ENCODE results near the gene WLS.

DNA sequence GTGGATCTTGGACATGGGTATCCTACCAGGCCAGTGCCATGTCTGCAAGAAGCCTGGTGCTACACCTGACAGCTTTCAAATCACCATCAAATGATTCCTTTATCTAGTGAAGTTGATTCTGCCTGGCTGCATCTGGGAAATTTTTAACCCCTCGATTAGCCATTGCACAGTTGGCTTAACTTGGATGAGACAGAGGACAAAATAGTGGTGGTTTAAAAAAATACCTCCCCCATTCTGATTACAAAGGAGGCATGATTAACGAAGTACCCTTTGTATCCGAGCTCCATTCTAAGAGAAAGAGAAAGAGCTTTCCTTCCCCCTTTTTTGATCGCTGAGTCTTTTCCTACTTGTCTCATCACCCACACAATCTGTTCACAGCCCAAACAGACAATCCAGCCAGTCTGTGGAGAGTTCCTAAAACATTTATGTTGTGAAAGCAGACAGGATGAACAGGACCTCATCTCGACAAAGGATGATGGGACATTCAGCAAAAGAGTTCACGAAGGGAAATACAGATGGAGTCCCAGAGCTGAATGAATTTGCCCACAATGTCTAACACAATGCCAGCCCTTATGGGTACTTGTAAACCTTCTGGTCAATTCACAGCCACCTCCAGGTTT is 20.5 kb downstream of the WLS start:
- TF ChIP-seq FOS (IDR thresholded peaks at IDR 0.05; ENCODE audit: borderline replicate concordance, extremely low read depth, insufficient read length): no peak
- no peak for TF ChIP-seq NR2C2 (IDR thresholded peaks at IDR 0.05; ENCODE audit: borderline replicate concordance, control insufficient read depth, insufficient read length, low read depth)
- no peak for TF ChIP-seq TAF1 (IDR thresholded peaks at IDR 0.05; ENCODE audit: borderline replicate concordance, low read depth, low read length)
- TF ChIP-seq RBBP5 (conservative IDR thresholded peaks at IDR 0.05): no peak
- no peak for TF ChIP-seq MXI1 (IDR thresholded peaks at IDR 0.05; ENCODE audit: low read depth, low read length)

Data from GM12878 (cell line).